CD4-positive, alpha-beta T cell treated with Interleukin-6 at 100 ng/mL for 8 hours (primary cell): Measurements from ENCODE around the gene RBM41.

ENCODE experiments used
- DNase-seq: peaks from one replicate; pipeline ENCODE4 v3.0.0-alpha.2; 2020; ENCODE audit warnings: mixed read lengths, low spot score

Gene RBM41

DNA sequence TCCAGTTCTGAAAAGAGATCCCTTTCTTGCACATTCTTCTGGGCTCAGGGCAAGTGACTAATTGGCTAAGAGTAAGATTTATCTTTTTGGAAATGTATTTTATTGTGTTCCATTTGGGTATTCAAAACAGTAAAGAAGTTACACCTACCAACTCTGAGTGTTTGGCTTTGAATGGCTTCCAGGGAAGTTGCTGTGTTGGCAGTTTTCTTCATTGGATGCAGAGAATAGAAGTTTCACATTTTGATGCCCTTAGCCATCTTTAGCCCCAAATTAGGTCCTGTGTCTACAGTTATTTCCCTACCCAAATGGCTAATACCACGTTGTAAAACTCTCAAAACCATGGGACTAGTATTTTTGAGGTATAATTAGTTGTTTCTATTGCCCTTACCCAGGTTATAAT is 88.9 kb downstream of the RBM41 start:
- DNase-seq, result no peak

GRCh38 chrX:107025545-107025944 is 93.1 kb downstream of the RBM41 start:
- no peak for DNase-seq

GRCh38 chrX:107014936-107015335 is 103.7 kb downstream of the RBM41 start:
- DNase-seq, result no peak
